B cell (primary cell): Measurements from ENCODE around the gene WDHD1. TPM values are rescaled to one million over a fixed set of nuclear protein-coding genes. Genes with fewer than 3 reads are reported as not detected.

Source experiments
- ATAC-seq: fragments of 200-7000 bp; cut with Tn5 transposase; one replicate; pipeline ENCODE4 v1.10.0; 2021; ENCODE audit warnings: low read depth, mild to moderate bottlenecking, moderate number of reproducible peaks, moderate library complexity
- CTCF ChIA-PET: fragments of 350-600 bp; sonication (Branson Sonifier 250); formaldehyde crosslinking; loops from one replicate; lab custom pipeline; 2021; ENCODE audit warnings: antibody characterized with exemption, inconsistent platforms; lab: Charles Lee
- POLR2A ChIA-PET: fragments of 350-600 bp; sonication (Branson Sonifier 250); formaldehyde crosslinking; loops from one replicate; lab custom pipeline; 2021; ENCODE audit warnings: antibody characterized with exemption; lab: Charles Lee
- DNase-seq: peaks from one replicate; pipeline ENCODE4 v3.0.0; 2013
- H2AFZ ChIP-seq: 2 replicates; pipeline ENCODE4 v1.6.1; 2012; ENCODE audit warnings: mild to moderate bottlenecking, low read depth, low read length; ENCODE audit not compliant: insufficient read depth, poor library complexity, severe bottlenecking
- H3K27ac ChIP-seq, 2 donors: 1 replicate in 1 of 2; 2 replicates in 1 of 2; pipeline ENCODE4 v1.5.1; 2012 to 2013; ENCODE audit warnings: low read length in 2 of 2, mild to moderate bottlenecking in 2 of 2, moderate library complexity in 1 of 2
- H3K27me3 ChIP-seq, 4 experiments: fragments of 200-600 bp in 1 of 4; sonication (generic) in 1 of 4; replicated peaks in 1 of 4; 1 replicate in 2 of 4; 2 replicates in 2 of 4; pipeline versions ENCODE4 v1.6.1 to v1.7.0; 2013 to 2016; ENCODE audit warnings: low read length in 3 of 4, mild to moderate bottlenecking in 2 of 4, mixed read lengths in 1 of 4, moderate library complexity in 1 of 4; ENCODE audit not compliant: insufficient read depth in 4 of 4, control insufficient read depth in 3 of 4; ENCODE audit errors: control extremely low read depth in 1 of 4
- H3K36me3 ChIP-seq, 2 experiments: replicated peaks in 1 of 2; 1 replicate in 1 of 2; 2 replicates in 1 of 2; pipeline versions ENCODE4 v1.6.1 to v1.7.1; 2013; ENCODE audit warnings: low read length in 1 of 2; ENCODE audit not compliant: insufficient read depth in 2 of 2, control insufficient read depth in 1 of 2; ENCODE audit errors: control extremely low read depth in 1 of 2, extremely low read depth in 1 of 2
- H3K4me1 ChIP-seq, 2 donors: fragments of 200-600 bp in 1 of 2; sonication (generic) in 1 of 2; 1 replicate in 1 of 2; 2 replicates in 1 of 2; pipeline versions ENCODE4 v1.5.1 to v1.6.1; 2013 to 2017; ENCODE audit warnings: low read length in 2 of 2; ENCODE audit not compliant: control insufficient read depth in 2 of 2, insufficient read depth in 2 of 2
- H3K4me2 ChIP-seq: replicated peaks from 2 replicates; pipeline ENCODE3; 2012; ENCODE audit warnings: mild to moderate bottlenecking, low read depth, low read length; ENCODE audit not compliant: poor library complexity, severe bottlenecking
- H3K4me3 ChIP-seq, 5 experiments: fragments of 200-600 bp in 1 of 5; sonication (generic) in 1 of 5; 1 replicate in 3 of 5; 2 replicates in 2 of 5; pipeline versions ENCODE4 v1.5.1 to v1.7.0; 2011 to 2016; ENCODE audit warnings: low read length in 4 of 5, mild to moderate bottlenecking in 4 of 5, low read depth in 2 of 5, control low read depth in 1 of 5, moderate library complexity in 1 of 5; ENCODE audit not compliant: insufficient read depth in 1 of 5; ENCODE audit errors: control extremely low read depth in 1 of 5, extremely low read depth in 1 of 5
- H3K79me2 ChIP-seq: fragments of 200-600 bp; sonication (generic); one replicate; pipeline ENCODE4 v1.6.0; 2016; ENCODE audit warnings: low read length; ENCODE audit not compliant: control insufficient read depth, insufficient read depth
- H3K9ac ChIP-seq: fragments of 200-600 bp; sonication (generic); 2 replicates; pipeline ENCODE4 v1.6.1; 2017; ENCODE audit warnings: mild to moderate bottlenecking, low read length, moderate library complexity
- H3K9me3 ChIP-seq, 3 donors: one replicate each; pipeline versions ENCODE4 v1.6.1 to v1.7.1; 2013; ENCODE audit warnings: low read length in 2 of 3; ENCODE audit not compliant: control insufficient read depth in 2 of 3, insufficient read depth in 1 of 3; ENCODE audit errors: control extremely low read depth in 1 of 3
- H4K20me1 ChIP-seq: 2 replicates; pipeline ENCODE4 v1.6.0; 2012; ENCODE audit warnings: mild to moderate bottlenecking, low read length; ENCODE audit not compliant: insufficient read depth, control insufficient read depth, poor library complexity, severe bottlenecking
- H3K27ac Mint-ChIP-seq: one replicate; pipeline ENCODE4 v1.8.0; 2021; ENCODE audit warnings: mixed read lengths
- H3K27me3 Mint-ChIP-seq: one replicate; pipeline ENCODE4 v1.8.0; 2021; ENCODE audit warnings: mixed read lengths
- H3K4me1 Mint-ChIP-seq: one replicate; pipeline ENCODE4 v1.8.0; 2021; ENCODE audit warnings: mixed read lengths
- H3K4me3 Mint-ChIP-seq: one replicate; pipeline ENCODE4 v1.8.0; 2021; ENCODE audit warnings: mixed read lengths
- H3K9me3 Mint-ChIP-seq: one replicate; pipeline ENCODE4 v1.8.0; 2022; ENCODE audit warnings: mixed read lengths; ENCODE audit not compliant: insufficient read depth
- CTCF ChIP-seq: fragments of 200-600 bp; IDR thresholded peaks from one replicate; pipeline ENCODE4 v1.8.0; 2022; ENCODE audit warnings: antibody characterized with exemption, mild to moderate bottlenecking
- EZH2 ChIP-seq: IDR thresholded peaks from 2 replicates; pipeline ENCODE4 v1.6.1; 2012; ENCODE audit warnings: borderline replicate concordance, low read depth, mild to moderate bottlenecking, moderate library complexity, low read length; ENCODE audit not compliant: insufficient read depth, poor library complexity, severe bottlenecking
- WGBS: methylation state at CpG from one replicate; pipeline ENCODE4 v1.1.5; 2013; ENCODE audit warnings: missing lambda C conversion rate; ENCODE audit not compliant: insufficient coverage; 5-methylcytosine and 5-hydroxymethylcytosine counted together
- intact Hi-C: fragments of 100-400 bp; cut with micrococcal nuclease; formaldehyde crosslinking; loops from one replicate; pipeline ENCODE4 v1.10.0; 2022
- polyA plus RNA-seq: library from polyadenylated mRNA; depleted of rRNA; stranded (reverse); fragments of >200 nt; gene quantifications from 2 replicates; pipeline ENCODE4 v1.2.3, GENCODE V29; 2012
- total RNA-seq, 2 donors: library from RNA; stranded (reverse); fragments of 120-200 nt in 1 of 2; gene quantifications; 1 replicate in 1 of 2; 2 replicates in 1 of 2; pipeline versions ENCODE4 v1.2.3 to v1.2.4, GENCODE V29; 2013 to 2022

The WDHD1 gene
- total and polyA plus RNA-seq, 2 donors (not counting 1 experiment from before 2014, with no cell fraction given): 0.61 to 6.5 TPM

GRCh38 chr14:55051423-55052268 is 24.7 kb upstream of the WDHD1 start, which contains the start of gene MAPK1IP1L:
Gene MAPK1IP1L (plus strand): TSS chr14:55051647. CDS start chr14:55061684, 10,037 bp downstream.
- TF ChIP-seq EZH2: no peak
- peak; percentile 99 for TF ChIP-seq CTCF
- H3K4me1 Mint-ChIP-seq: peaks cover 39% of the 10 kb centered on the region
- no peaks in the 10 kb centered on the region for H3K9me3 Mint-ChIP-seq
- DNase-seq: peak; percentile 95
- H3K4me3 Mint-ChIP-seq: peak within 1 kb of the TSS; percentile 93
- H3K4me1 ChIP-seq: peaks cover 18 to 25% of the 10 kb centered on the region in 2 donors
- H3K9ac ChIP-seq: peak within 1 kb of the TSS; percentile 100
- peak within 1 kb of the TSS; percentile 69 to 99 (median 97) for H3K4me3 ChIP-seq
- H3K79me2 ChIP-seq: peaks cover 52% of the 10 kb centered on the region
- no peaks in the 10 kb centered on the region for H3K9me3 ChIP-seq
- peaks cover 22% of the 10 kb centered on the region for H4K20me1 ChIP-seq
- WGBS: under 1% methylated on average over 85 of the region's 98 CpGs
- ATAC-seq: peak; percentile 93
- no peaks in the 10 kb centered on the region for H3K27me3 ChIP-seq
- ChIA-PET POLR2A (interaction anchor here (1.1 to 2.7 kb wide), 5 partner anchors 14 to 109 kb away, joined by 3 to 23 read pairs (median 5); partner anchors contain the start of genes SOCS4 and WDHD1), CTCF (interaction anchor here (0.6 to 5.4 kb wide), 33 partner anchors 13 to 359 kb away, joined by 3 to 60 read pairs (median 4); partner anchors contain the start of genes ATG14, FBXO34, GCH1 and SOCS4)
- peak within 1 kb of the TSS; percentile 81 for H2AFZ ChIP-seq
- no peaks in the 10 kb centered on the region for H3K27me3 Mint-ChIP-seq
- H3K4me2 ChIP-seq: peak within 1 kb of the TSS; percentile 92
- peaks cover 0 to 13% of the 10 kb centered on the region in 2 experiments for H3K36me3 ChIP-seq
- peak within 1 kb of the TSS; percentile 95 for H3K27ac Mint-ChIP-seq
- peak within 1 kb of the TSS; percentile 100 for H3K27ac ChIP-seq
- intact Hi-C loops: loop anchor here (1.0 to 5.0 kb wide), 10 partner anchors 21 to 655 kb away; partner anchors contain the start of genes CDKN3, CNIH1, DLGAP5 and FBXO34
